GM12873 (cell line): ENCODE measurements around the gene KRTAP10-9.

Experiments
- CTCF ChIP-seq: IDR thresholded peaks from 2 replicates; pipeline ENCODE4 v1.5.1; 2012; ENCODE audit warnings: low read depth, mild to moderate bottlenecking, moderate library complexity, low read length, control low read depth; ENCODE audit not compliant: insufficient read depth; ENCODE audit errors: missing control alignments

KRTAP10-9 gene

GRCh38 chr21:44654576-44655175, 27.8 kb downstream of the KRTAP10-9 start, which contains the start of gene KRTAP12-4:
Gene KRTAP12-4 (minus strand): TSS chr21:44654659. CDS start chr21:44654614, 45 bp downstream.
- no peak for TF ChIP-seq CTCF

GRCh38 chr21:44656868-44657267, 30.0 kb downstream of the KRTAP10-9 start:
- TF ChIP-seq CTCF, result no peak

- TF ChIP-seq CTCF, result no peak
These were observed 31.0 kb downstream of the KRTAP10-9 start, which contains the start of gene KRTAP12-3 for GRCh38 chr21:44657635-44658540. Gene KRTAP12-3 (plus strand): TSS chr21:44657932. CDS start chr21:44657980, 48 bp downstream.

GRCh38 chr21:44658541-44658910, 31.6 kb downstream of the KRTAP10-9 start:
- TF ChIP-seq CTCF, result no peak

- no peak for TF ChIP-seq CTCF
These were observed 32.2 kb downstream of the KRTAP10-9 start for GRCh38 chr21:44658913-44659595.

GRCh38 chr21:44664691-44665090, 37.8 kb downstream of the KRTAP10-9 start:
- no peak for TF ChIP-seq CTCF
